H9 (cell line): ENCODE measurements around the gene COL4A2. TPM values are rescaled to one million over a fixed set of nuclear protein-coding genes. Genes with fewer than 3 reads are reported as not detected.

Experiments used
- DNase-seq: peaks from one replicate; pipeline ENCODE4 v3.0.0-alpha.2; 2017
- H2AFZ ChIP-seq: one replicate; pipeline ENCODE4 v1.6.1; 2013; ENCODE audit warnings: mild to moderate bottlenecking, low read length, control low read depth, moderate library complexity
- H2AK5ac ChIP-seq: 2 replicates; pipeline ENCODE4 v1.6.1; 2013; ENCODE audit warnings: low read length, control low read depth, mixed read lengths; ENCODE audit not compliant: insufficient read length
- H2BK120ac ChIP-seq: one replicate; pipeline ENCODE4 v1.6.1; 2013; ENCODE audit warnings: low read depth, mild to moderate bottlenecking, low read length, control low read depth, inconsistent platforms; ENCODE audit not compliant: poor library complexity, severe bottlenecking
- H2BK12ac ChIP-seq: 2 replicates; pipeline ENCODE4 v1.6.1; 2013; ENCODE audit warnings: low read length, control low read depth, mixed read lengths, low read depth; ENCODE audit not compliant: insufficient read length
- H2BK15ac ChIP-seq: 2 replicates; pipeline ENCODE4 v1.6.1; 2013; ENCODE audit warnings: low read depth, low read length, control low read depth
- H2BK20ac ChIP-seq: one replicate; pipeline ENCODE4 v1.6.1; 2013; ENCODE audit warnings: low read depth, mild to moderate bottlenecking, low read length, control low read depth, inconsistent platforms; ENCODE audit not compliant: poor library complexity, severe bottlenecking
- H2BK5ac ChIP-seq: 2 replicates; pipeline ENCODE4 v1.6.1; 2013; ENCODE audit warnings: low read length, control low read depth, mixed read lengths; ENCODE audit not compliant: insufficient read length
- H3K14ac ChIP-seq: 2 replicates; pipeline ENCODE4 v1.6.1; 2013; ENCODE audit warnings: low read length, control low read depth; ENCODE audit not compliant: insufficient read depth
- H3K18ac ChIP-seq: 2 replicates; pipeline ENCODE4 v1.6.1; 2013; ENCODE audit warnings: low read depth, mild to moderate bottlenecking, mixed read lengths, low read length, control low read depth; ENCODE audit not compliant: insufficient read length
- H3K23ac ChIP-seq: 2 replicates; pipeline ENCODE4 v1.6.1; 2013; ENCODE audit warnings: low read length, control low read depth, mixed read lengths, low read depth; ENCODE audit not compliant: insufficient read length
- H3K23me2 ChIP-seq: 2 replicates; pipeline ENCODE4 v1.6.1; 2013; ENCODE audit warnings: low read depth, mild to moderate bottlenecking, mixed read lengths, low read length, control low read depth; ENCODE audit not compliant: insufficient read length, poor library complexity, severe bottlenecking
- H3K27ac ChIP-seq: 2 replicates; pipeline ENCODE4 v1.5.1; 2013; ENCODE audit warnings: low read length, control low read depth, mixed read lengths, low read depth; ENCODE audit not compliant: insufficient read length
- H3K27me3 ChIP-seq: 2 replicates; pipeline ENCODE4 v1.6.1; 2013; ENCODE audit warnings: low read length, control low read depth, inconsistent platforms; ENCODE audit not compliant: insufficient read depth
- H3K4ac ChIP-seq: 2 replicates; pipeline ENCODE4 v1.6.1; 2013; ENCODE audit warnings: low read depth, mild to moderate bottlenecking, control low read depth, inconsistent platforms, low read length, moderate library complexity
- H3K4me1 ChIP-seq: 2 replicates; pipeline ENCODE4 v1.6.1; 2013; ENCODE audit warnings: low read length, control low read depth, inconsistent platforms; ENCODE audit not compliant: insufficient read depth
- H3K4me2 ChIP-seq: 2 replicates; pipeline ENCODE4 v1.6.1; 2013; ENCODE audit warnings: low read length, control low read depth, mixed read lengths; ENCODE audit not compliant: insufficient read length, insufficient read depth
- H3K56ac ChIP-seq: 2 replicates; pipeline ENCODE4 v1.6.1; 2013; ENCODE audit warnings: low read depth, mild to moderate bottlenecking, mixed read lengths, low read length, control low read depth; ENCODE audit not compliant: insufficient read length
- H3K79me1 ChIP-seq: 2 replicates; pipeline ENCODE4 v1.6.1; 2013; ENCODE audit warnings: low read depth, mild to moderate bottlenecking, moderate library complexity, low read length, control low read depth, inconsistent platforms; ENCODE audit not compliant: insufficient read depth, poor library complexity, severe bottlenecking
- H3K79me2 ChIP-seq: 2 replicates; pipeline ENCODE4 v1.6.1; 2013; ENCODE audit warnings: low read length, control low read depth, inconsistent platforms; ENCODE audit not compliant: insufficient read depth
- H3K9ac ChIP-seq: 2 replicates; pipeline ENCODE4 v1.6.1; 2013; ENCODE audit warnings: low read length, control low read depth, mixed read lengths; ENCODE audit not compliant: insufficient read length; ENCODE audit errors: extremely low read depth
- H3K9me3 ChIP-seq: one replicate; pipeline ENCODE4 v1.6.1; 2013; ENCODE audit warnings: low read depth, low read length, inconsistent platforms; ENCODE audit not compliant: control insufficient read depth
- H3T11ph ChIP-seq: one replicate; pipeline ENCODE4 v1.6.1; 2013; ENCODE audit warnings: mild to moderate bottlenecking, low read length, control low read depth, inconsistent platforms
- H4K20me1 ChIP-seq: one replicate; pipeline ENCODE4 v1.6.1; 2013; ENCODE audit not compliant: control insufficient read depth, insufficient read length, insufficient read depth
- H4K5ac ChIP-seq: 2 replicates; pipeline ENCODE4 v1.6.1; 2013; ENCODE audit warnings: low read depth, mild to moderate bottlenecking, mixed read lengths, low read length, control low read depth; ENCODE audit not compliant: insufficient read length
- H4K8ac ChIP-seq: replicated peaks from 2 replicates; pipeline ENCODE4 v1.6.1; 2013; ENCODE audit warnings: low read length, control low read depth, mixed read lengths, low read depth; ENCODE audit not compliant: insufficient read length
- H4K91ac ChIP-seq: 2 replicates; pipeline ENCODE4 v1.6.1; 2013; ENCODE audit warnings: low read depth, mild to moderate bottlenecking, moderate library complexity, mixed read lengths, low read length, control low read depth; ENCODE audit not compliant: insufficient read length
- H3K27ac Mint-ChIP-seq, 3 experiments: 2 replicates in 2 of 3; 3 replicates in 1 of 3; pipeline ENCODE4 v1.8.0; 2020 to 2021; ENCODE audit warnings: mixed read lengths in 3 of 3, mild to moderate bottlenecking in 1 of 3, moderate library complexity in 1 of 3
- H3K27me3 Mint-ChIP-seq: 2 replicates; pipeline ENCODE4 v1.8.0; 2021; ENCODE audit warnings: low read depth, mild to moderate bottlenecking, moderate library complexity, mixed read lengths
- H3K36me3 Mint-ChIP-seq, 3 experiments: 2 replicates in 2 of 3; 3 replicates in 1 of 3; pipeline ENCODE4 v1.8.0; 2020 to 2021; ENCODE audit warnings: low read depth in 3 of 3, mixed read lengths in 3 of 3; ENCODE audit not compliant: insufficient read depth in 1 of 3
- H3K4me1 Mint-ChIP-seq, 2 experiments: 2 replicates each; pipeline ENCODE4 v1.8.0; 2020; ENCODE audit warnings: mixed read lengths in 2 of 2
- H3K4me3 Mint-ChIP-seq, 2 experiments: 2 replicates in 1 of 2; 3 replicates in 1 of 2; pipeline ENCODE4 v1.8.0; 2020 to 2021; ENCODE audit warnings: mild to moderate bottlenecking in 2 of 2, mixed read lengths in 2 of 2, moderate library complexity in 1 of 2
- H3K9me3 Mint-ChIP-seq, 2 experiments: 2 replicates in 1 of 2; 3 replicates in 1 of 2; pipeline ENCODE4 v1.8.0; 2020; ENCODE audit warnings: mild to moderate bottlenecking in 2 of 2, mixed read lengths in 2 of 2, moderate library complexity in 1 of 2
- WGBS: extraction: QIAGEN DNeasy Blood & Tissue Kit; methylation state at CpG from one replicate; pipeline ENCODE4 v1.1.7; 2013; ENCODE audit warnings: missing lambda C conversion rate, low lambda C conversion rate, mixed read lengths; ENCODE audit not compliant: insufficient read length; ENCODE audit errors: extremely low coverage; 5-methylcytosine and 5-hydroxymethylcytosine counted together
- total RNA-seq: library from RNA; stranded (reverse); gene quantifications from 2 replicates; pipeline ENCODE4 v1.2.1, GENCODE V29; 2021
- TF ChIP-seq, protein P1 (sequence below): fragments of 200-600 bp; sonication (generic); conservative IDR thresholded peaks from 3 replicates; pipeline ENCODE4 v1.8.0; 2021; ENCODE audit warnings: antibody characterized with exemption, mild to moderate bottlenecking

COL4A2 gene
- total RNA-seq, 1 experiment from 2014 or later: 76.5 TPM

GRCh38 chr13:110289661-110290060, 17.4 kb upstream of the COL4A2 start:
- Histone ChIP-seq H3K56ac (no peak overlapping the region), H3K4me2 (no peak overlapping the region), H3K9ac (no peak overlapping the region), H2BK20ac (no peak overlapping the region), H2BK5ac (no peak overlapping the region), H3K23me2 (no peaks in the 10 kb centered on the region), H3K18ac (no peak overlapping the region), H3K79me1 (no peaks in the 10 kb centered on the region), H2BK120ac (no peak overlapping the region), H2BK12ac (no peak overlapping the region), H4K91ac (no peak overlapping the region), H3K9me3 (no peaks in the 10 kb centered on the region), H3K14ac (no peak overlapping the region), H4K5ac (no peak overlapping the region), H3K23ac (no peak overlapping the region), H4K20me1 (no peaks in the 10 kb centered on the region), H3T11ph (no peak overlapping the region), H3K27me3 (no peaks in the 10 kb centered on the region), H3K79me2 (no peaks in the 10 kb centered on the region; the same call in 1 of the 2 replicates), H3K4me1 (no peaks in the 10 kb centered on the region), H4K8ac (no peak overlapping the region), H2AFZ (no peak overlapping the region), H2BK15ac (no peak overlapping the region), H2AK5ac (no peak overlapping the region), H3K4ac (no peak overlapping the region), H3K27ac (no peak overlapping the region)
- TF ChIP-seq, protein P1, sequence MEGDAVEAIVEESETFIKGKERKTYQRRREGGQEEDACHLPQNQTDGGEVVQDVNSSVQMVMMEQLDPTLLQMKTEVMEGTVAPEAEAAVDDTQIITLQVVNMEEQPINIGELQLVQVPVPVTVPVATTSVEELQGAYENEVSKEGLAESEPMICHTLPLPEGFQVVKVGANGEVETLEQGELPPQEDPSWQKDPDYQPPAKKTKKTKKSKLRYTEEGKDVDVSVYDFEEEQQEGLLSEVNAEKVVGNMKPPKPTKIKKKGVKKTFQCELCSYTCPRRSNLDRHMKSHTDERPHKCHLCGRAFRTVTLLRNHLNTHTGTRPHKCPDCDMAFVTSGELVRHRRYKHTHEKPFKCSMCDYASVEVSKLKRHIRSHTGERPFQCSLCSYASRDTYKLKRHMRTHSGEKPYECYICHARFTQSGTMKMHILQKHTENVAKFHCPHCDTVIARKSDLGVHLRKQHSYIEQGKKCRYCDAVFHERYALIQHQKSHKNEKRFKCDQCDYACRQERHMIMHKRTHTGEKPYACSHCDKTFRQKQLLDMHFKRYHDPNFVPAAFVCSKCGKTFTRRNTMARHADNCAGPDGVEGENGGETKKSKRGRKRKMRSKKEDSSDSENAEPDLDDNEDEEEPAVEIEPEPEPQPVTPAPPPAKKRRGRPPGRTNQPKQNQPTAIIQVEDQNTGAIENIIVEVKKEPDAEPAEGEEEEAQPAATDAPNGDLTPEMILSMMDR: no peak
- H3K27ac Mint-ChIP-seq: no peak overlapping the region
- no peak for DNase-seq
- no peak overlapping the region for H3K4me3 Mint-ChIP-seq
- no peaks in the 10 kb centered on the region for H3K9me3 Mint-ChIP-seq
- WGBS: no CpG with 5 or more reads among the region's 11 CpGs
- no peaks in the 10 kb centered on the region; the same call in 1 of the 2 replicates for H3K27me3 Mint-ChIP-seq
- peaks cover 0 to 3% (median 0%) of the 10 kb centered on the region in 3 experiments; a peak in 5 of 7 replicates for H3K36me3 Mint-ChIP-seq
- peaks cover 3% of the 10 kb centered on the region in 2 experiments; a peak in 2 of 4 replicates for H3K4me1 Mint-ChIP-seq
